H7 (cell line): ENCODE measurements around the gene EPS8L3. TPM values are rescaled to one million over a fixed set of nuclear protein-coding genes. Genes with fewer than 3 reads are reported as not detected.
"Not testable (repeated sequence)": the region's sequence is repeated elsewhere in the genome, so short reads cannot be mapped to it uniquely, and the experiment has no call there.

Experiments
- DNase-seq: peaks from one replicate; pipeline ENCODE4 v3.0.0; 2012
- H3K27me3 ChIP-seq: 2 replicates; pipeline ENCODE4 v1.6.0; 2011; ENCODE audit warnings: mild to moderate bottlenecking, low read length; ENCODE audit not compliant: control insufficient read depth, insufficient read depth
- H3K36me3 ChIP-seq: replicated peaks from 2 replicates; pipeline ENCODE4 v1.5.1; 2011; ENCODE audit warnings: low read length; ENCODE audit not compliant: control insufficient read depth, insufficient read depth
- H3K4me3 ChIP-seq: 2 replicates; pipeline ENCODE4 v1.5.1; 2011; ENCODE audit warnings: low read depth, mild to moderate bottlenecking, control low read depth, low read length, moderate library complexity; ENCODE audit not compliant: insufficient read depth
- total RNA-seq: library from RNA; depleted of rRNA; stranded (reverse); fragments of >200 nt; shearing (Covaris generic); gene quantifications from 2 replicates; pipeline ENCODE4 v1.2.3, GENCODE V29; 2014

The EPS8L3 gene
- total RNA-seq, 1 experiment from 2014 or later = not detected

DNA sequence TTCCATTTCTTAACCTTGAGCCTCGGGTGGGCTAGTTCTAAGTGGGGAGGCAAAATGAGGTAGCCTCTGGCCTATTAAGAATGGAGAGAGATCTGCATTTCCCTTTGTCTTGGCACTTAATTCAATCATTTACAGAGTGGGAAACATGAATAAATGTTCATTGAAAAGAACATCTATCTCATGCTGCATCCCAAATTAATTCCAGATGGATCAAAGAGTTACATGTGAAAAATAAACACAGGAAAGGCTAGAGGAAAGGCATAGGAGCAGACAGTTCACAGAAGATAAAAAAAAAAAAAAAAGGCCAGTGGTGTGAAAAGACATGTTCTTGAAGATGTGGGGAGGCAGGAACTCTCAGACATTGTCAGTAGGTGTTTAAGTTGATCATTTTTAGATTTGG lies 35.7 kb upstream of the EPS8L3 start:
- no peak overlapping the region for H3K4me3 ChIP-seq
- H3K36me3 ChIP-seq = no peaks in the 10 kb centered on the region
- no peak for DNase-seq
- H3K27me3 ChIP-seq = no peaks in the 10 kb centered on the region

- not testable (repeated sequence) for H3K36me3 ChIP-seq, H3K4me3 ChIP-seq, DNase-seq, H3K27me3 ChIP-seq
Observed at GRCh38 chr1:109797303-109797595, 33.5 kb upstream of the EPS8L3 start.

- no peaks in the 10 kb centered on the region for H3K27me3 ChIP-seq
- no peak overlapping the region for H3K4me3 ChIP-seq
- DNase-seq = no peak
- H3K36me3 ChIP-seq = no peaks in the 10 kb centered on the region
Observed at GRCh38 chr1:109796484-109797302, 33.0 kb upstream of the EPS8L3 start.

GRCh38 chr1:109794319-109795132 lies 30.8 kb upstream of the EPS8L3 start:
- Histone ChIP-seq H3K36me3 (no peaks in the 10 kb centered on the region), H3K4me3 (no peak overlapping the region), H3K27me3 (no peaks in the 10 kb centered on the region)
- DNase-seq = peak; percentile 35

GRCh38 chr1:109793486-109794318 lies 30.0 kb upstream of the EPS8L3 start:
- DNase-seq = peak; percentile 52
- Histone ChIP-seq H3K27me3 (no peaks in the 10 kb centered on the region), H3K36me3 (no peaks in the 10 kb centered on the region), H3K4me3 (no peak overlapping the region)

GRCh38 chr1:109793089-109793485 lies 29.4 kb upstream of the EPS8L3 start:
- H3K36me3 ChIP-seq = no peaks in the 10 kb centered on the region
- no peak for DNase-seq
- H3K27me3 ChIP-seq = no peaks in the 10 kb centered on the region

DNA sequence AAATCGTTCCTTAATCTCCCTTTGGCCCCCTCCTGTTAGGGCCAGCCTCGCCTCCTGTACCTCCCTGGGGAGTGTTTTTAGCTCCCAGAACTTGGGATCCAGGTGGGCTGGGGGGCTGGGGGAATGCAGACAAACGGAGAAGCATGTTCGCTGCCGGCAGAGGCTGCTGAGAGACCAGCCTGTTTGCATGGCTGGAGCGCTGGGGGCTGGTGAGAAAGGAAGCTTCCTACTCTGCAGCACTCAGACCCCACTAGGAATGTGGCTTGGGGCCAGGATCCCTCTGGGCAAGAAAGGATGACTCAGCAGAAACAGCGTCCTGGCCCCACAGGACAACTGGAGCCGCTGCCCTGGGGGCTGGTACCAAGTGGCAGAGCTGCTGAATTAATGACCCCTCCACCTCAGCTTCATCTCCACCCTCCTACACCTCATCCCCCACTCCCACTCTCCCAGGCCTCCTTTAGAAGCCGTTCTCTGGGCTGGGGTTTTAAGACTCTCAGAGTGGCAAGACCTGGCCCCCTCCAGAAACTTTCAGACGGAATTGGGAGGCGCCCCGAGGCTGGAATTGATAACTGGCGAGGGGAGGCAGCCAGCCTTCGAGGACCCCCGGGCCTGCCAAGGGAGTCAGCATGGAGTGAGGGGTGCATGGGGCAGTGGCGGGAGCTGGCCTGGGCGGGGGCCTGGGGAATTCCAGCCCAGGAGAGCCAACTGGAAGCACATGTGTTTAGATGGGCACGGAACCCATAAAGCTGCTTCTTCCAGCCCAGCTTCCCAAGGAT lies 28.5 kb upstream of the EPS8L3 start:
- Histone ChIP-seq H3K36me3 (no peaks in the 10 kb centered on the region), H3K4me3 (no peak overlapping the region)

More at GRCh38 chr1:109793089-109793485, 29.4 kb upstream of the EPS8L3 start:
- H3K4me3 ChIP-seq = no peak overlapping the region

DNA sequence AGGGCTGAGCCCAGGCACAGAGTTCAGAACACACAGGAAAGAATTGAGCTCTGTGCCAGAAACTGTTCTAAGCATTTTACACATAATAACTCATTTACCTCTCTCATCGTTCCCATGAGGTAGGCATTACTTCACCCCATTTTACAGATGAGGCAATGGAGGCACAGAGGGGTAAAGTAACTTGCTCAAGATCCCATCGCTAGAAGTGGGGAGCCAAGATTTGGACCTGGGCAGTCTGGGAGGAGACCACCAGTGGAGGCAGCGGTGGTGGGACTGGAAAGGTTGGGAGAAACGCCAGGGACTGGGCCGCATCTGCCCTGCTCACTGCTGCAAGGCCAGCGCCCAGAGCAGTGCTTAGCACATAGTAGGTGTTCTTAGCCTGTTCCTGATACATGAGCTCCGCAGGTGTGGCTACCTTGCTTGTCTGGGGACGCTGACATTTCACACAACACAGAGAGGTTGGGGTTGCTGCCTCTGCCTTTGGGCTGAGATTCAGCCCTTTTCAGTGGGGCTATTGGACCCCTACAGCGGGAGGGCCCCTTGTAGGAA lies 27.8 kb upstream of the EPS8L3 start:
- Histone ChIP-seq H3K4me3 (no peak overlapping the region), H3K27me3 (no peaks in the 10 kb centered on the region; the same call in 1 of the 2 replicates), H3K36me3 (no peaks in the 10 kb centered on the region)
- DNase-seq = no peak

More for the DNA sequence above, 28.5 kb upstream of the EPS8L3 start:
- DNase-seq = peak; percentile 82
- H3K27me3 ChIP-seq = no peaks in the 10 kb centered on the region

DNA sequence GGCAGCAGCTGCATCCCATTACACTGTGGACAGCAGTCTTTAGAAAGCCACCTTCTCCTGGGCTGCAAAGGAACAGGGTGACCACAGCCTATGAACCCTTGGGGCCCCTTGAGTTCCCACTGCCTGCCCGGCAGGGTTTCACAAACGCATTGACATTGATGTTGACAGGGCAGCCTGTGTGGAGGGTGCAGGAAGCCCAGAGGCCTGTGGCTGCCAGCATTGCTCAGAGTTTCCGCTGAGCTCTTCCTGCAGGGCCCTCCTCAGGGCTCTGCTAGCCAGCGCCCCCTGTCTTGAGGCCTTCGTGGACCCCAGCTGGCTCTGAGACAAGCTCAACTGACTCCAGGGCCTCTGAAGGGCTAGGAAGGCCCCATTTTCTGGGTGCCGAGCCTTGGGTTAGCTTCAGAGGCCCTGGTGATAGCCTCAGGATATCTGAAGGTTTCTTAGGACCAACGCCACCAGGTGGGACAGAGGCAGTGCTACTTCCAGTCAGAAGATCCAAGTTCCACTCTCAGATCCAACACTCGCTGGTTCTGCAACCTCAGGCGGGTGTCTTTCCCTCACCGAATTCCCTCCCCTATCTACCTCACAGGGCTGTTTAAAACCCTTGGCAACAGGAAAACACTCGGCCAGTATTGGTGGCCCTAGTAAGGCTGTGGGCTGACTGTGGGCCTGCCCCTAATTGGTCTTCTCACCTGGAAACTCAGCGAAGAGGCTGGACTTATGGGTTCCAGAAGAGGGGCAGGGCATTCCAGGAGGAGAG lies 27.2 kb upstream of the EPS8L3 start:
- H3K4me3 ChIP-seq = no peak overlapping the region
- no peaks in the 10 kb centered on the region for H3K36me3 ChIP-seq
- peak; percentile 81 for DNase-seq
- no peaks in the 10 kb centered on the region; the same call in 1 of the 2 replicates for H3K27me3 ChIP-seq

DNA sequence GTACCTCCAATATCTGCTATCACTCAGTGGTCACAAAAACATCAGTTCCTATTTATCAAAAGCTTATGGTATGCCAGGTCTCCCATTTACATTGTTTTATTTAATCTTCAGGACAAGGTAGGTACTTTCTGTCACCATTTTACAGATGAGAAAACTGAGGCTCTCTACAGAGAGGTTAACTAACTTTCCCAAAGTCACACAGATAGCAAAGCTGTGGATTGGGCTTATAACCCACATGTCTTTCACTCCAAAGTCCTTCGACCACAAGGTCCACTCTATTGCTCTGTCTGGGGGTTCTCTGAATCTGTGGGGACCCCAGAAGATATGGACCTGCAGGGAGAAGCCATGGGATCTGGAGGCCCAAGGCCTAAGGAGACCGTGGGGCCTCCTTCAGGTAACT lies 26.6 kb upstream of the EPS8L3 start:
- H3K27me3 ChIP-seq = no peaks in the 10 kb centered on the region; the same call in 1 of the 2 replicates
- H3K36me3 ChIP-seq = no peaks in the 10 kb centered on the region
- H3K4me3 ChIP-seq = no peak overlapping the region
- no peak for DNase-seq

GRCh38 chr1:109789551-109790180 lies 25.9 kb upstream of the EPS8L3 start:
- no peak overlapping the region for H3K4me3 ChIP-seq
- DNase-seq = no peak
- H3K27me3 ChIP-seq = no peaks in the 10 kb centered on the region; the same call in 1 of the 2 replicates
- H3K36me3 ChIP-seq = no peaks in the 10 kb centered on the region

DNA sequence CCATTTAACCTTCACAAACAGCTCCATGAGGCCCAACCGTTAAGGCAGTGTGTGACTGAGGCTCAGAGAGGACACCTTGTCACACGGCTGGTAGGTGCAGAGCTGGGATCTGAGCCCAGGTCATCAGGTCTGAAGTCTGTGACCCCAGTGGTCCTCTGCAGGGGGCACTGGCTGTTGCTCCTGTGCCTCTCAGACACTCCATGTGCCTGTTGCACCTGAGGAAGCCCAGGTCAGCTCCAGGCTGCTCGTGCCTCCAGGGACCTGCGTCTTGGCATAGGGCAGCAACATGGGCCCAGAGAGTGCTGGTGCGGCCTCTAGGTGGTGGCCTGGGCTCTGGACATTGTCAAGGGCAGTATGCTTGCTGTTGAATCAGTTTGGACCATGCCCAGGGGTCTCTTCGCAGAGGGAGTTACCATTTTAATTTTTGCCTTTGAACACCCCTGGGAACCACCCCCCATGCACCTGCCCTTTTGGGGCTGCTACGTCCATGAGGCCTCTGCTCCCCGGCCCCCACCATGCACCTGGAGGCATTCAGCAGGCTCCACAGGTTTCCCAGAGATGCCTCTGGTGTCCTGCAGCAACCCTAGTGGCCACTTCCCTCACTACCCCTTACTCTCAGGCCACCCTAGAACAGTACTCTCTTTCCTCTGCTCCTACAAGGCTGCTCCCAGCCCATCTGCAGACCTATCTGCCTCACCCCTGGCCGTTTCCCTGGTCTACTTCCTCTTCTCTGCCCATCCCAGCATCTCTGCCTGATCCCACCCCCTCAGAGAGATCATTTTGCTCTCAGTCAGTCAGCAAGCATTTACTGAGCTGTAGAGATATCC lies 25.2 kb upstream of the EPS8L3 start:
- H3K36me3 ChIP-seq = no peaks in the 10 kb centered on the region

More for the DNA sequence above, 25.2 kb upstream of the EPS8L3 start:
- H3K4me3 ChIP-seq = no peak overlapping the region
- DNase-seq = peak; percentile 89
- H3K27me3 ChIP-seq = no peaks in the 10 kb centered on the region; the same call in 1 of the 2 replicates
